ENCODE results near the gene TUBB2A.
"Not testable (repeated sequence)": the region's sequence is repeated elsewhere in the genome, so short reads cannot be mapped to it uniquely, and the experiment has no call there.

Gene TUBB2A

GRCh38 chr6:3151691-3152090 is 5.7 kb downstream of the TUBB2A start:
- no peak for DNase-seq

GRCh38 chr6:3147914-3148757 is 9.2 kb downstream of the TUBB2A start:
- no peak for DNase-seq

- no peak for DNase-seq
These were observed 12.8 kb downstream of the TUBB2A start for GRCh38 chr6:3144571-3144970.

GRCh38 chr6:3143158-3143557 is 14.2 kb downstream of the TUBB2A start:
- no peak for DNase-seq

- no peak for DNase-seq
These were observed 14.8 kb downstream of the TUBB2A start for GRCh38 chr6:3142536-3142935.

GRCh38 chr6:3140201-3140600 is 17.1 kb downstream of the TUBB2A start:
- no peak for DNase-seq

- DNase-seq: peak; percentile 79
These were observed 18.0 kb downstream of the TUBB2A start for GRCh38 chr6:3139090-3139903.

- DNase-seq: peak; percentile 75
These were observed 19.0 kb downstream of the TUBB2A start for GRCh38 chr6:3138341-3138740.

GRCh38 chr6:3137873-3138272 is 19.5 kb downstream of the TUBB2A start:
- not testable (repeated sequence) for DNase-seq

GRCh38 chr6:3137057-3137777 is 20.1 kb downstream of the TUBB2A start:
- DNase-seq: no peak

GRCh38 chr6:3136292-3137011 is 20.9 kb downstream of the TUBB2A start:
- no peak for DNase-seq

GRCh38 chr6:3135668-3136291 is 21.6 kb downstream of the TUBB2A start:
- DNase-seq: no peak

- DNase-seq: no peak
These were observed 23.8 kb downstream of the TUBB2A start for GRCh38 chr6:3133515-3133914.

GRCh38 chr6:3131695-3132094 is 25.6 kb downstream of the TUBB2A start:
- DNase-seq: no peak

GRCh38 chr6:3128356-3129108 is 28.8 kb downstream of the TUBB2A start:
- DNase-seq: no peak

- no peak for DNase-seq
These were observed 31.5 kb downstream of the TUBB2A start for GRCh38 chr6:3125815-3126214.

- DNase-seq: no peak
These were observed 32.7 kb downstream of the TUBB2A start for GRCh38 chr6:3124667-3125066.

- DNase-seq: no peak
These were observed 34.5 kb downstream of the TUBB2A start for GRCh38 chr6:3122823-3123182.

GRCh38 chr6:3120765-3121089 is 36.6 kb downstream of the TUBB2A start:
- DNase-seq: no peak

GRCh38 chr6:3119040-3119723 is 38.2 kb downstream of the TUBB2A start:
- DNase-seq: peak; percentile 16

Measured in inflammatory macrophage treated with lipopolysaccharide for 4 hours (primary cell).